ENCODE results near the gene SSTR5. TPM values are rescaled to one million over a fixed set of nuclear protein-coding genes. Genes with fewer than 3 reads are reported as not detected.
A peak's percentile ranks its signal among the peaks of the same experiment; 100 is the strongest.

SSTR5 gene
- total RNA-seq, 1 donor from 2014 or later = 20.8 TPM

DNA sequence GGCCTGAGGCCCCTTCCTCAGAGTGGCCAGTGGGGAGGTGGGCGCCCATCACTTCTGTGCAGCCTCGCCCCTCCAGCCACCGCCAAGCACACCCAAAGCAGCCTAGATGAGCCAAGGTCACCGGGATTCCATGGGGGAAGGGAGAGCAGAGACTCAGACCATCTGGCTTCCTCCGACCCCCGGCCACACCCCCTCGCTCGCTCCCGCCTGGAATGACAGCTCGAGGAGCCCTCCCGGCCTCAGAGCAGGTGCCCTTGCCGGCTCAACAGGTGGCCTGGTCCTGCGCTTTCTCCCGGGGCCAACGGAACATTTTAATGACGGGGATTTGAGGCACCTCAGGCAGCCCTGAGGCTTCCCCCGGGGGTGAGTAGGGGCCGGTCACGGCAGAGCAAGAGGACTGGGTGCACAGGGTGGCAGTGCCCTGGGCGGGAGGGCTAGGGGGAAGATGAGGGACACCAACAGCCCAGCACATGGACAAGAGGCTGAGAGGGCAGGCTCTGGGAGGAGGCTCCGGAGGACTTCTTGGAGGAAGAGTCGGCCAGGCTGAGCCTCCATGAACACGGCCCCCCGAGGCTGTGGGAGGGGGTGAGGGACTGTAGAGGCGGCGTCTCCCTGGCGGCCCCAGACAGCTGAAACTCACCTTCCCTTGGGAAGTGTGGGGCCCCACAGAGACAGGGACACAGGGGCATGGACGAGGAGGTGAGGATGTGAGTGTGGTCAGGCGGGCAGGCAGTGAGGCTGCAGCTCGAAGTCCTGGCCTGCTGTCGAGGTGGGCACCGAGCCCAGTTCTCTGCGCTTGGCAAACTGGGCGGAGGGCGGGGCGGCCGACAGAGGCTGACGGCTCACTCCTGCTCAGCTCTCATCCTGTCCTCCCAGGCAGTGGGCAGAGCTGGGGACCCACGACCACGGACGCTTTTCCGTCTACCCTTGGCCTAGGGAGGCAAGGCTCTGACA, 36.0 kb downstream of the SSTR5 start:
- DNase-seq (peak; percentile 65), ATAC-seq (ENCODE audit: poor library complexity) (peak; percentile 51)
- intact Hi-C loops (cut with DNase I) = no loop called here

GRCh38 chr16:1109648-1110047, 37.1 kb downstream of the SSTR5 start:
- intact Hi-C loops (cut with DNase I) = no loop called here
- DNase-seq (no peak), ATAC-seq (ENCODE audit: poor library complexity) (no peak)

DNA sequence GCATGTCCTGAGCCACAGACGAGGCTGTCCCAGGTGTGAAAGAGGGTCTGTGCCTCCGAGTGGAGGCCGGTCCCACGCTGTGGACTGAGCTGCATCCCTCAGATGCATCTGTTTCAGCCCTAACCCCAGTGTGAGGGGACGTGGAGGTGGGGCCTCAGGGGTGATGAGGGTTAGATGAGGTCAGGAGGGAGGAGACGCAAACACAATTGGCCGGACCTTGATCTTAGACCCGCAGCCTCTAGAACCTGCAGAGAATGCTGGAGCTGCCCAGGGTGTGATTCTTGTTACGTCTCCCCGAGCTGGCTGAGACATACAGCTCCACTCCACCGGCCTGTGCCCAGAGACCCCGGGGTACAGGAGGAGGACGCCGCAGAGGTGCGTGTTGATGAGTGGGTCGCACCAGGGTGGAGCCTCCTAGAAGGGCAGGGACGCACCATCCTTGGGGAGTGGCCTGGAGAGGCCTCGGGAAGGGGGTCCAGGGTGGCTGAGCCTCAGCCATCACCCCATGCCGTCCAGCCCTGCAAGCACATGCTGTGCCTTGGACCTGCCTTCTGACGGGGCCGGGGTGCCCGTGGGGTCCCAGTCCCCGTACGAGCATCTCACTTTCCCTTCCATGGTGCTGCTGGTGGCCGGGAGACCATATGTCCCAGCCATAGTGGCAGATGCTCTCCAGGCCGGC, 40.1 kb downstream of the SSTR5 start:
- ATAC-seq (ENCODE audit: poor library complexity) (no peak), DNase-seq (no peak)
- intact Hi-C loops (cut with DNase I) = no loop called here

- DNase-seq (no peak), ATAC-seq (ENCODE audit: poor library complexity) (no peak)
- intact Hi-C loops (cut with DNase I) = no loop called here
These were observed 40.9 kb downstream of the SSTR5 start for GRCh38 chr16:1113489-1113888.

GRCh38 chr16:1113889-1114526, 41.5 kb downstream of the SSTR5 start:
- intact Hi-C loops (cut with DNase I) = no loop called here
- ATAC-seq (ENCODE audit: poor library complexity) (no peak), DNase-seq (no peak)

DNA sequence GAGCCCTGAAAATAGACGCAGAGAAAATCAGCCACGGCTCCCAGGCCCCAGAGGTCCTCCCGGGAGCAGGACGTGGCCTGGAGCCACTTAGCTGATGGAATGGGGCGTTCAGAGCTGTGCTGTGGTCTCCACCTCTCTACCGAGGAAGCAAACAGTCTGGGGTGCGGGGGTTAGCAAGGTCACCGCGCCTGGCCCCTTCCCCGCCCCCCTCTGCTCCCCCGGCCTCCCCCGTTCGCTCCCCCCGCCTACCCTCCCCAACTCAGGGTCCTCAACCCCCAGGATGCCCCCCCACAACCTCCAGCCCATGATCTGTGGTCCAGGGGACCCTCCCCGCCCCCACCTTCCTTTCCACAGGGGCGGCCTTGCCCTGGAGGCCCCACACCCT, 44.1 kb downstream of the SSTR5 start:
- DNase-seq = no peak
- intact Hi-C loops (cut with DNase I) = no loop called here
- ATAC-seq (ENCODE audit: poor library complexity) = no peak

- no peak for ATAC-seq (ENCODE audit: poor library complexity)
- no peak for DNase-seq
- intact Hi-C loops (cut with DNase I) = no loop called here
These were observed 44.8 kb downstream of the SSTR5 start for GRCh38 chr16:1117176-1117900.

- ATAC-seq (ENCODE audit: poor library complexity) = no peak
- intact Hi-C loops (cut with DNase I) = no loop called here
- DNase-seq = no peak
These were observed 45.4 kb downstream of the SSTR5 start for GRCh38 chr16:1117926-1118325.

- ATAC-seq (ENCODE audit: poor library complexity) (no peak), DNase-seq (no peak)
- intact Hi-C loops (cut with DNase I) = no loop called here
These were observed 46.6 kb downstream of the SSTR5 start for GRCh38 chr16:1119129-1119528.

GRCh38 chr16:1119766-1120576, 47.4 kb downstream of the SSTR5 start:
- intact Hi-C loops (cut with DNase I) = no loop called here
- DNase-seq = no peak

DNA sequence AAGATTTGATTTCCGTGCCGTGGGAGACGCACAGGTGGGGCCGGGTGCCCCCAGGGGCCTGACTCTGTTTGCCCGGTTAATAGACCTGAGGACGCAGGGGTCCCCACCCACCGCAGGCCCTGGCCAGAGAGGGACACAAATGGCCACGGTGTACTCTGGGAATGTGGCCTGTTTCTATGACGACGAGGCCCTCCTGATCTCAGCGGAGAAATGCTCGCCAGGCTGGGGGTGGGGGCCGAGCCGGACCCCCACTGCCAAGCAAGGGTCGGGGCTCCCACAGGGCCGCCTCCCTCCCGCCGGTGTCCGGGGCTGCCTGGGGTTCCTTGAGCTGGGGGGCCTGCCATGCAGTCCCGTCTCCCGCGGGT, 48.0 kb downstream of the SSTR5 start:
- DNase-seq = no peak
- ATAC-seq (ENCODE audit: poor library complexity) = no peak
- intact Hi-C loops (cut with DNase I) = no loop called here

More at GRCh38 chr16:1119766-1120576, 47.4 kb downstream of the SSTR5 start:
- ATAC-seq (ENCODE audit: poor library complexity) = no peak

GRCh38 chr16:1121009-1121408, 48.5 kb downstream of the SSTR5 start:
- ATAC-seq (ENCODE audit: poor library complexity) (no peak), DNase-seq (no peak)
- intact Hi-C loops (cut with DNase I) = no loop called here

- ATAC-seq (ENCODE audit: poor library complexity) = no peak
- no peak for DNase-seq
- intact Hi-C loops (cut with DNase I) = no loop called here
These were observed 49.3 kb downstream of the SSTR5 start for GRCh38 chr16:1121601-1122397.

DNA sequence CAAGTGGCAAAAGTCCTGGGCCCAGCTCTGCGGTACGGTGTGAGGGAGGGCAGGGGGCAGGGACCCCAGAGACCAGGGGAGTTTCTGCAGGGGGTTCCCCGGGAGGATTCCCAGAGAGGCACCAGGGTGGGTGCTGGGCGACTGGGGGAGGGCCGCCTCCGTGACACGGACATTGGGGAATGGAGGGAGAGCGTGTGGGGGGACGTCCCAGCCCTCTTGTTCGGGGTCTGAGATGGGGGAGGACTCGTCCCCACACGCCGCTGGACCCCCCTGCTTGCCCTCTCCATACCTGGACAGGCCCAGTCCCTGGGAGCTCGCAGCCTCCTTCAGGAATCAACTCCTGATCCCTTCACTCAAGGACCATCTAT, 49.8 kb downstream of the SSTR5 start:
- intact Hi-C loops (cut with DNase I) = no loop called here
- ATAC-seq (ENCODE audit: poor library complexity) = no peak
- DNase-seq = no peak

DNA sequence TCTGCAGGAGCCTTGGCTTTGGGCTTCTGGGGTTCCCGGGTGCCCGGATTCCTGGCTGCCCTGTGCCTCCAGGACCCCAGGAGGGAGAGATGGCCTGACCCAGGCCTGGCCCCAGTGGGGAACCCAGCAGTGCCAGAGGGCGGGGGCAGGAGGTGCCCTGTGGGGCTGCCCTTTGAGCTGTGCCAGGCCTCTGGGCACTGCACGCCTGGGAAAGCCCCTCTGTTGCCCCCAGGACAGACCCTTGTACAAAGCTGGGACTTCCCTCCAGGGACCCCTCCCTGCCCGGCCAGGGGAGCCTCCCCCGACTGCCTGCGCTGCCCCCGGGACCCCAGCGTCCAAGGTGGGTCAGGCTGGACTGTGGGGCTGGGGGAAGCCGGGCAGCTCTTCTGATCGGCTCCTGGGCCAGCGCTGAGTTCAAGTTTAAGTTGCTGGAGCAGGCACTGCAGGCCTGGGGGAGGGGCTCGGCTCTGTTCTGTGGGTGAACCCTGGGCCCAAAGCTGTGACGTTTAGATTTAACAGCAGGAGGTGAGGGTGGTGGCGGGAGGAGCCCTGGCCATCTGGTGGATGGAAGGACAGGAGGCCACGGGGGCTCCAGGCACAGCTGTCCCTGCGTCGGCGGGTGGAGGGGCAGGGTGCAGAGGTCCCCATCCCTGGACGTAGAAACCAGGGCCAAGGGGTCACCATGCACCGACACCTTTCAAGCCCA, 51.1 kb downstream of the SSTR5 start:
- DNase-seq (no peak), ATAC-seq (ENCODE audit: poor library complexity) (no peak)
- intact Hi-C loops (cut with DNase I) = no loop called here

DNA sequence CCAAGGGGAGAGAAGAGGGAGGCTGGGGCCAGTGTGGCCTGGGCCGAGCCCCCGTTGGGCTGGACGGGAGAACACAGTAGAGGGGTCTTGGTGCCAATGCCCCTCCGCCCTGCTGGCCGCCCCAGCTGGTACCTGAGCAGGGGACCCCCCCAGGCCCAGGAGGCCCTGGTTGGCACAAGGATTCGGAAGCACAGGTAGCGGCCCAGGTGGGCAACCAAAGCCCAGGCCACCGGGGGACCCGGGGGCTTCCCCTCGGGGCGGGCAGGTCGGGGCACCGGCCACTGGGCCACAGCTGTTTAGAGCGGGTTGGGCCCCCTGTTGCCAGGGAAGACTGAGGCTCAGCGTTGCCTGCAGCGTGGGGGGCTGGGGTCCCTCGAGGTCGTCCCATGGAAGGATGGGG, 51.7 kb downstream of the SSTR5 start:
- ATAC-seq (ENCODE audit: poor library complexity) (no peak), DNase-seq (no peak)
- intact Hi-C loops (cut with DNase I) = no loop called here

- intact Hi-C loops (cut with DNase I) = no loop called here
- DNase-seq (no peak), ATAC-seq (ENCODE audit: poor library complexity) (no peak)
These were observed 52.2 kb downstream of the SSTR5 start for GRCh38 chr16:1124795-1125194.
